A549 (cell line): ENCODE data around the gene PRR23E.

Experiments
- CEBPB ChIP-seq, 2 experiments: fragments of >200 bp in 1 of 2; sonication (Bioruptor Twin) in 1 of 2; formaldehyde crosslinking in 1 of 2; IDR thresholded peaks; 2 replicates each; pipeline ENCODE4 v1.6.1; 2012 to 2016
- CTCF ChIP-seq: fragments of >200 bp; sonication (Bioruptor Twin); formaldehyde crosslinking; IDR thresholded peaks from 3 replicates; pipeline ENCODE4 v1.5.1; 2016
- EHMT2 ChIP-seq: fragments of 200-600 bp; sonication (generic); IDR thresholded peaks from 2 replicates; pipeline ENCODE4 v1.6.1; 2016; ENCODE audit warnings: antibody characterized with exemption, low read depth, mild to moderate bottlenecking, moderate library complexity
- JUN ChIP-seq, 2 experiments: fragments of >200 bp; sonication (Bioruptor Twin); formaldehyde crosslinking; IDR thresholded peaks; 2 replicates in 1 of 2; 3 replicates in 1 of 2; pipeline ENCODE4 v1.6.1; 2016 to 2017
- MAZ ChIP-seq: fragments of 150-350 bp; IDR thresholded peaks from 2 replicates; pipeline ENCODE4 v1.6.1; 2014; ENCODE audit warnings: antibody characterized with exemption, low read depth, low read length, borderline replicate concordance
- POLR2A ChIP-seq: IDR thresholded peaks from 2 replicates; pipeline ENCODE4 v1.6.1; 2012; ENCODE audit warnings: mild to moderate bottlenecking, low read length
- RFX5 ChIP-seq: fragments of 450-650 bp; IDR thresholded peaks from 2 replicates; pipeline ENCODE4 v1.7.1; 2014; ENCODE audit warnings: antibody characterized with exemption, mild to moderate bottlenecking, moderate library complexity
- RNF2 ChIP-seq: fragments of 200-600 bp; sonication (generic); IDR thresholded peaks from 2 replicates; pipeline ENCODE4 v1.6.1; 2016; ENCODE audit warnings: low read depth, mild to moderate bottlenecking, antibody characterized with exemption, moderate library complexity, borderline replicate concordance
- TP53 ChIP-seq: fragments of 250-450 bp; sonication (Bioruptor Pico); IDR thresholded peaks from 2 replicates; pipeline ENCODE4 v1.5.0; 2021; ENCODE audit warnings: mild to moderate bottlenecking, moderate library complexity
- TF ChIP-seq, protein P1 (sequence below): fragments of 250-450 bp; sonication (Bioruptor Pico); IDR thresholded peaks from 2 replicates; pipeline ENCODE4 v1.5.0; 2021; ENCODE audit warnings: mild to moderate bottlenecking, moderate library complexity, borderline replicate concordance

- TF ChIP-seq CTCF: no peak
- no peak for TF ChIP-seq CEBPB (IDR thresholded peaks at IDR 0.05)
- no peak for TF ChIP-seq JUN (IDR thresholded peaks at IDR 0.05)
- TF ChIP-seq POLR2A: no peak
- TF ChIP-seq, protein P1, sequence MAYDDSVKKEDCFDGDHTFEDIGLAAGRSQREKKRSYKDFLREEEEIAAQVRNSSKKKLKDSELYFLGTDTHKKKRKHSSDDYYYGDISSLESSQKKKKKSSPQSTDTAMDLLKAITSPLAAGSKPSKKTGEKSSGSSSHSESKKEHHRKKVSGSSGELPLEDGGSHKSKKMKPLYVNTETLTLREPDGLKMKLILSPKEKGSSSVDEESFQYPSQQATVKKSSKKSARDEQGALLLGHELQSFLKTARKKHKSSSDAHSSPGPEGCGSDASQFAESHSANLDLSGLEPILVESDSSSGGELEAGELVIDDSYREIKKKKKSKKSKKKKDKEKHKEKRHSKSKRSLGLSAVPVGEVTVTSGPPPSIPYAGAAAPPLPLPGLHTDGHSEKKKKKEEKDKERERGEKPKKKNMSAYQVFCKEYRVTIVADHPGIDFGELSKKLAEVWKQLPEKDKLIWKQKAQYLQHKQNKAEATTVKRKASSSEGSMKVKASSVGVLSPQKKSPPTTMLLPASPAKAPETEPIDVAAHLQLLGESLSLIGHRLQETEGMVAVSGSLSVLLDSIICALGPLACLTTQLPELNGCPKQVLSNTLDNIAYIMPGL (CRISPR knock-in tag): no peak
- no peak for TF ChIP-seq TP53 (CRISPR knock-in tag)
- no peak for TF ChIP-seq EHMT2
- TF ChIP-seq RNF2: no peak
- no peak for TF ChIP-seq MAZ
- no peak for TF ChIP-seq RFX5
These were observed 18.5 kb downstream of the PRR23E start for GRCh38 chr3:127211118-127212060.
